HEK293 (cell line): ENCODE data around the gene NRP1.

Source experiments
- CTCF ChIA-PET: fragments of 350-600 bp; formaldehyde crosslinking; extraction: SDS; loops from one replicate; lab custom pipeline; 2021; ENCODE audit warnings: antibody characterized with exemption; lab: Yijun Ruan, JAX
- POLR2A ChIA-PET: fragments of 300-600 bp; formaldehyde crosslinking; extraction: SDS; loops from one replicate; lab custom pipeline; 2020; ENCODE audit warnings: antibody characterized with exemption, inconsistent platforms; lab: Yijun Ruan, JAX
- H3K27ac ChIP-seq: fragments of 200-500 bp; sonication (Bioruptor generic); 2 replicates; pipeline ENCODE4 v1.5.1; 2014; ENCODE audit warnings: low read depth, low read length, control low read depth, inconsistent platforms; ENCODE audit errors: extremely low read depth
- H3K36me3 ChIP-seq, 2 experiments: fragments of 200-500 bp in 1 of 2; sonication (Bioruptor generic) in 1 of 2; 1 replicate in 1 of 2; 2 replicates in 1 of 2; pipeline ENCODE4 v1.5.1; 2014 to 2017; ENCODE audit warnings: inconsistent platforms in 2 of 2, low read length in 2 of 2; ENCODE audit not compliant: control insufficient read depth in 2 of 2, insufficient read depth in 1 of 2
- H3K4me1 ChIP-seq: fragments of 200-500 bp; sonication (Bioruptor generic); 2 replicates; pipeline ENCODE4 v1.5.1; 2014; ENCODE audit warnings: mild to moderate bottlenecking, low read length, inconsistent platforms; ENCODE audit not compliant: control insufficient read depth, insufficient read depth
- H3K4me3 ChIP-seq: 2 replicates; pipeline ENCODE4 v1.5.1; 2011; ENCODE audit warnings: low read depth, mild to moderate bottlenecking, control low read depth, low read length, moderate library complexity
- H3K9me3 ChIP-seq: fragments of 200-500 bp; sonication (Bioruptor generic); 2 replicates; pipeline ENCODE4 v1.5.1; 2014; ENCODE audit warnings: low read depth, low read length, inconsistent platforms; ENCODE audit not compliant: control insufficient read depth, insufficient read depth
- GLIS1 ChIP-seq: fragments of 450-650 bp; formaldehyde crosslinking; IDR thresholded peaks from 2 replicates; pipeline ENCODE4 v1.5.1; 2016; ENCODE audit warnings: missing biosample characterization, missing genetic modification characterization
- KLF16 ChIP-seq: fragments of 450-650 bp; formaldehyde crosslinking; IDR thresholded peaks from 2 replicates; pipeline ENCODE4 v1.5.1; 2017; ENCODE audit warnings: missing biosample characterization, missing genetic modification characterization
- KLF9 ChIP-seq: fragments of 450-650 bp; formaldehyde crosslinking; IDR thresholded peaks from 2 replicates; pipeline ENCODE4 v1.5.1; 2016; ENCODE audit warnings: missing biosample characterization, missing genetic modification characterization, low read depth
- ZBTB17 ChIP-seq: fragments of 450-650 bp; formaldehyde crosslinking; IDR thresholded peaks from 2 replicates; pipeline ENCODE4 v1.5.1; 2016; ENCODE audit warnings: missing biosample characterization, missing genetic modification characterization
- ZNF114 ChIP-seq: fragments of 450-650 bp; formaldehyde crosslinking; IDR thresholded peaks from 2 replicates; pipeline ENCODE4 v1.5.0; 2017; ENCODE audit warnings: missing biosample characterization, missing genetic modification characterization
- ZNF133 ChIP-seq: fragments of 450-650 bp; formaldehyde crosslinking; IDR thresholded peaks from 2 replicates; pipeline ENCODE4 v1.5.1; 2016; ENCODE audit warnings: missing biosample characterization, missing genetic modification characterization
- ZNF138 ChIP-seq: fragments of 450-650 bp; formaldehyde crosslinking; IDR thresholded peaks from 2 replicates; pipeline ENCODE4 v1.5.1; 2016; ENCODE audit warnings: missing biosample characterization, missing genetic modification characterization, borderline replicate concordance
- ZNF157 ChIP-seq: fragments of 450-650 bp; formaldehyde crosslinking; IDR thresholded peaks from 2 replicates; pipeline ENCODE4 v1.5.1; 2016; ENCODE audit warnings: missing biosample characterization, missing genetic modification characterization
- ZNF16 ChIP-seq: fragments of 450-650 bp; formaldehyde crosslinking; IDR thresholded peaks from 2 replicates; pipeline ENCODE4 v1.5.1; 2016; ENCODE audit warnings: low read depth, missing biosample characterization, missing genetic modification characterization
- ZNF23 ChIP-seq: fragments of 450-650 bp; formaldehyde crosslinking; IDR thresholded peaks from 2 replicates; pipeline ENCODE4 v1.5.1; 2016; ENCODE audit warnings: missing biosample characterization, missing genetic modification characterization, borderline replicate concordance
- ZNF423 ChIP-seq: fragments of 450-650 bp; formaldehyde crosslinking; IDR thresholded peaks from 2 replicates; pipeline ENCODE4 v1.5.1; 2016; ENCODE audit warnings: missing biosample characterization, missing genetic modification characterization
- ZNF548 ChIP-seq: fragments of 450-650 bp; formaldehyde crosslinking; IDR thresholded peaks from 2 replicates; pipeline ENCODE4 v1.5.1; 2016; ENCODE audit warnings: missing biosample characterization, missing genetic modification characterization
- ZNF561 ChIP-seq: fragments of 450-650 bp; IDR thresholded peaks from 2 replicates; pipeline ENCODE4 v1.5.1; 2018; ENCODE audit warnings: missing biosample characterization, missing genetic modification characterization, borderline replicate concordance
- ZNF692 ChIP-seq: fragments of 450-650 bp; formaldehyde crosslinking; IDR thresholded peaks from 2 replicates; pipeline ENCODE4 v1.5.1; 2016; ENCODE audit warnings: missing biosample characterization, missing genetic modification characterization
- ZNF701 ChIP-seq: fragments of 450-650 bp; formaldehyde crosslinking; IDR thresholded peaks from 2 replicates; pipeline ENCODE4 v1.5.1; 2016; ENCODE audit warnings: missing biosample characterization, missing genetic modification characterization
- ZNF707 ChIP-seq: fragments of 450-650 bp; formaldehyde crosslinking; IDR thresholded peaks from 2 replicates; pipeline ENCODE4 v1.5.1; 2016; ENCODE audit warnings: missing biosample characterization, missing genetic modification characterization
- ZXDB ChIP-seq: fragments of 450-650 bp; formaldehyde crosslinking; IDR thresholded peaks from 2 replicates; pipeline ENCODE4 v1.5.1; 2016; ENCODE audit warnings: missing biosample characterization, missing genetic modification characterization
- TF ChIP-seq, protein P1 (sequence below): fragments of 450-650 bp; formaldehyde crosslinking; IDR thresholded peaks from 2 replicates; pipeline ENCODE4 v1.5.1; 2016; ENCODE audit warnings: missing biosample characterization, missing genetic modification characterization, borderline replicate concordance
- TF ChIP-seq, protein P2 (sequence below): fragments of 450-650 bp; formaldehyde crosslinking; IDR thresholded peaks from 2 replicates; pipeline ENCODE4 v1.5.1; 2016; ENCODE audit warnings: missing biosample characterization, missing genetic modification characterization
- TF ChIP-seq, protein P3 (sequence below): fragments of 450-650 bp; formaldehyde crosslinking; IDR thresholded peaks from 2 replicates; pipeline ENCODE4 v1.5.1; 2016; ENCODE audit warnings: missing biosample characterization, missing genetic modification characterization

Gene NRP1

DNA sequence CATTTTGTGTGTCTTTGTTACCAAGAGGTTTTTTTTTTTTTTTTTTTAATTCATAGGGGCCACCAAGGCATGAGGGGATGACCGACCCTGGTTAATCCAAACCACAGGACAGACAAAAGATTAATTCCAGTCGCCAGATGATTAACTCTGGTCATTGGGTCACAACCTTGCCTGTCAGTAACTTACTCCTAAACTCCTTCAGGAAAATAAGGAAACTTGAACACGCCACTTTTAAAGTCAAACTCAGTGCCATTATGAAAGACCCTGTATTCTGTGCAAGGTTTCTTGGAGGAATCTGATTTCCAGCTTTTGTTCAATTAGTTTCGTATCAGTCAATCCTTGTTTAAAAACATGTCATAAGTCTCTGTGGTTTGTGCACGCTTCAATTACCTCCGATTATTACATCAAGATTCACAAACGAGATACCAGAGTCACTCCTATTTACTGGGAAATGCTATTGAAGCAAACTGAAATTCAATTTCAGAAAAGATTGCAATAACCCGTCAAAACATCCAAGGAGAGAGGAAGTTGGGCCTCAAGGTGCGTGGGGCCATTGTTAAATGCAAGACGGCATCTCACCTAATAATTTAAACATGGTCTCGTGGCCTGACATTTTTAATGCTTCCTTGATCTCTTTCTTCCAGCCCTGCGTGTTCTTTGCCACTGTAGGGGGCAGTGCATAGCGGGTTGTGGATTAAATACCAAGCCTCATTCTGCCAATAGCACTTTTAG lies 44.0 kb downstream of the NRP1 start (continued):
- TF ChIP-seq, protein P1, sequence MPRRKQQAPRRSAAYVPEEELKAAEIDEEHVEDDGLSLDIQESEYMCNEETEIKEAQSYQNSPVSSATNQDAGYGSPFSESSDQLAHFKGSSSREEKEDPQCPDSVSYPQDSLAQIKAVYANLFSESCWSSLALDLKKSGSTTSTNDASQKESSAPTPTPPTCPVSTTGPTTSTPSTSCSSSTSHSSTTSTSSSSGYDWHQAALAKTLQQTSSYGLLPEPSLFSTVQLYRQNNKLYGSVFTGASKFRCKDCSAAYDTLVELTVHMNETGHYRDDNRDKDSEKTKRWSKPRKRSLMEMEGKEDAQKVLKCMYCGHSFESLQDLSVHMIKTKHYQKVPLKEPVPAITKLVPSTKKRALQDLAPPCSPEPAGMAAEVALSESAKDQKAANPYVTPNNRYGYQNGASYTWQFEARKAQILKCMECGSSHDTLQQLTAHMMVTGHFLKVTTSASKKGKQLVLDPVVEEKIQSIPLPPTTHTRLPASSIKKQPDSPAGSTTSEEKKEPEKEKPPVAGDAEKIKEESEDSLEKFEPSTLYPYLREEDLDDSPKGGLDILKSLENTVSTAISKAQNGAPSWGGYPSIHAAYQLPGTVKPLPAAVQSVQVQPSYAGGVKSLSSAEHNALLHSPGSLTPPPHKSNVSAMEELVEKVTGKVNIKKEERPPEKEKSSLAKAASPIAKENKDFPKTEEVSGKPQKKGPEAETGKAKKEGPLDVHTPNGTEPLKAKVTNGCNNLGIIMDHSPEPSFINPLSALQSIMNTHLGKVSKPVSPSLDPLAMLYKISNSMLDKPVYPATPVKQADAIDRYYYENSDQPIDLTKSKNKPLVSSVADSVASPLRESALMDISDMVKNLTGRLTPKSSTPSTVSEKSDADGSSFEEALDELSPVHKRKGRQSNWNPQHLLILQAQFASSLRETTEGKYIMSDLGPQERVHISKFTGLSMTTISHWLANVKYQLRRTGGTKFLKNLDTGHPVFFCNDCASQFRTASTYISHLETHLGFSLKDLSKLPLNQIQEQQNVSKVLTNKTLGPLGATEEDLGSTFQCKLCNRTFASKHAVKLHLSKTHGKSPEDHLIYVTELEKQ (tag by site-specific recombination), result no peak
- TF ChIP-seq GLIS1 (tag by site-specific recombination), result peak; percentile 58
- TF ChIP-seq ZNF707 (tag by site-specific recombination), result no peak
- no peak; the same call in 1 of the 2 replicates for TF ChIP-seq ZNF133 (tag by site-specific recombination)
- no peak for TF ChIP-seq ZNF157 (tag by site-specific recombination)
- TF ChIP-seq ZNF692 (tag by site-specific recombination), result peak; percentile 80; the same call in 1 of the 2 replicates
- TF ChIP-seq, protein P2, sequence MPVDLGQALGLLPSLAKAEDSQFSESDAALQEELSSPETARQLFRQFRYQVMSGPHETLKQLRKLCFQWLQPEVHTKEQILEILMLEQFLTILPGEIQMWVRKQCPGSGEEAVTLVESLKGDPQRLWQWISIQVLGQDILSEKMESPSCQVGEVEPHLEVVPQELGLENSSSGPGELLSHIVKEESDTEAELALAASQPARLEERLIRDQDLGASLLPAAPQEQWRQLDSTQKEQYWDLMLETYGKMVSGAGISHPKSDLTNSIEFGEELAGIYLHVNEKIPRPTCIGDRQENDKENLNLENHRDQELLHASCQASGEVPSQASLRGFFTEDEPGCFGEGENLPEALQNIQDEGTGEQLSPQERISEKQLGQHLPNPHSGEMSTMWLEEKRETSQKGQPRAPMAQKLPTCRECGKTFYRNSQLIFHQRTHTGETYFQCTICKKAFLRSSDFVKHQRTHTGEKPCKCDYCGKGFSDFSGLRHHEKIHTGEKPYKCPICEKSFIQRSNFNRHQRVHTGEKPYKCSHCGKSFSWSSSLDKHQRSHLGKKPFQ (tag by site-specific recombination), result 0 out of 2 replicates have a peak, but pooled peaks have one; percentile 49
- TF ChIP-seq ZNF138 (tag by site-specific recombination), result no peak
- TF ChIP-seq ZNF701 (tag by site-specific recombination), result no peak
- TF ChIP-seq ZNF561 (tag by site-specific recombination), result no peak; the same call in 1 of the 2 replicates
- 0 out of 2 replicates have a peak, but pooled peaks have one; percentile 35 for TF ChIP-seq ZNF423
- TF ChIP-seq, all 188 proteins: peak for 24

DNA sequence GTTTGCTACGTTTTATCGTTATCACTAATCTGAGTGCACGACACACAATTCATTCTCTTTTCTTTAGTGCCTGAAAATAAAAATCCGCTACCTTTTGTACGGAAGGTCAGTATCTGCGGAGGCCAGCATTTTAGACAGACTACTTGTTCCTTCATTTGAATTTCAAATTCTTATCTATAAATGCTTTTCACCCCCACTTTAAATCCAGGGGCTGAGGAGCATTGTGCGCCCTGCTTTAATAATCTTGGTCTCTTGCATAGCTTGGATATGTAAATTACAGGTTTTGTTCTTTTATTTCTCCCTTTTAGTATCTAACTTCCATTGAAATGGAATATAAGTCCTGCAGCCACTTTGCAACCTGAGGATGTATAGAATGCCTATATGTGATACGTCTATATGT lies 44.7 kb downstream of the NRP1 start:
- no peaks in the 10 kb centered on the region for H3K36me3 ChIP-seq
- no peak overlapping the region for H3K27ac ChIP-seq
- peaks cover 34% of the 10 kb centered on the region for H3K4me1 ChIP-seq
- TF ChIP-seq, protein P3, sequence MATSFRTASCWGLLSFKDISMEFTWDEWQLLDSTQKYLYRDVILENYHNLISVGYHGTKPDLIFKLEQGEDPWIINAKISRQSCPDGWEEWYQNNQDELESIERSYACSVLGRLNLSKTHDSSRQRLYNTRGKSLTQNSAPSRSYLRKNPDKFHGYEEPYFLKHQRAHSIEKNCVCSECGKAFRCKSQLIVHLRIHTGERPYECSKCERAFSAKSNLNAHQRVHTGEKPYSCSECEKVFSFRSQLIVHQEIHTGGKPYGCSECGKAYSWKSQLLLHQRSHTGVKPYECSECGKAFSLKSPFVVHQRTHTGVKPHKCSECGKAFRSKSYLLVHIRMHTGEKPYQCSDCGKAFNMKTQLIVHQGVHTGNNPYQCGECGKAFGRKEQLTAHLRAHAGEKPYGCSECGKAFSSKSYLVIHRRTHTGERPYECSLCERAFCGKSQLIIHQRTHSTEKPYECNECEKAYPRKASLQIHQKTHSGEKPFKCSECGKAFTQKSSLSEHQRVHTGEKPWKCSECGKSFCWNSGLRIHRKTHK (tag by site-specific recombination), result no peak
- TF ChIP-seq ZBTB17 (tag by site-specific recombination) (no peak), KLF16 (no peak), ZNF548 (tag by site-specific recombination) (no peak), KLF9 (tag by site-specific recombination) (no peak), ZNF23 (tag by site-specific recombination) (no peak), ZNF114 (tag by site-specific recombination) (no peak), ZNF16 (tag by site-specific recombination) (no peak), ZXDB (tag by site-specific recombination) (no peak)
- no peak overlapping the region for H3K4me3 ChIP-seq
- POLR2A ChIA-PET, result no interaction called here
- H3K9me3 ChIP-seq, result no peaks in the 10 kb centered on the region
- CTCF ChIA-PET, result interaction anchor here (0.6 to 2.4 kb wide), 4 partner anchors 10 to 501 kb away, joined by 3 to 8 read pairs (median 4); no protein-coding TSS in a partner anchor
